T-helper 2 cell (primary cell): ENCODE results near the gene PFKL.

ENCODE experiments used
- DNase-seq, 5 experiments: peaks; one replicate each; pipeline versions ENCODE4 v3.0.0 to v3.0.0-alpha.2; 2012 to 2022

Gene PFKL

GRCh38 chr21:44365251-44365966 lies 65.6 kb downstream of the PFKL start:
- DNase-seq, result no peak

- DNase-seq, result no peak
These were observed 66.2 kb downstream of the PFKL start for GRCh38 chr21:44365967-44366585.

GRCh38 chr21:44366586-44367211 lies 66.8 kb downstream of the PFKL start:
- DNase-seq, result no peak

- DNase-seq, result no peak
These were observed 69.0 kb downstream of the PFKL start for GRCh38 chr21:44368711-44369446.

- no peak for DNase-seq
These were observed 70.3 kb downstream of the PFKL start for GRCh38 chr21:44370027-44370735.

- no peak for DNase-seq
These were observed 71.0 kb downstream of the PFKL start for GRCh38 chr21:44370786-44371410.

- no peak for DNase-seq
These were observed 71.7 kb downstream of the PFKL start for GRCh38 chr21:44371596-44371995.

- no peak for DNase-seq
These were observed 72.8 kb downstream of the PFKL start for GRCh38 chr21:44372616-44373015.

- DNase-seq, result no peak
These were observed 74.9 kb downstream of the PFKL start for GRCh38 chr21:44374601-44375280.

GRCh38 chr21:44375281-44375651 lies 75.4 kb downstream of the PFKL start:
- peak in 2 of 5 experiments; percentile 54 to 81 for DNase-seq

- no peak for DNase-seq
These were observed 75.9 kb downstream of the PFKL start for GRCh38 chr21:44375761-44376241.

GRCh38 chr21:44376606-44377005 lies 76.8 kb downstream of the PFKL start:
- DNase-seq, result no peak
